A549 (cell line): ENCODE results near the gene POLR2L. TPM values are rescaled to one million over a fixed set of nuclear protein-coding genes. Genes with fewer than 3 reads are reported as not detected.

ENCODE experiments used
- ATAC-seq, 2 experiments: fragments of 200-7000 bp in 1 of 2; fragments of >200 bp in 1 of 2; cut with Nextera tagmentation in 1 of 2; cut with Tn5 transposase in 1 of 2; 3 replicates each; pipeline versions ENCODE4 v1.8.0 to v1.9.1; 2018 to 2020; ENCODE audit warnings: mild to moderate bottlenecking in 1 of 2, moderate library complexity in 1 of 2
- CTCF ChIA-PET: fragments of 300-600 bp; sonication (Branson Sonifier 250); formaldehyde crosslinking; extraction: SDS; loops from one replicate; lab custom pipeline; 2021; ENCODE audit warnings: antibody characterized with exemption, inconsistent platforms; lab: Yijun Ruan, JAX
- POLR2A ChIA-PET: fragments of 350-600 bp; formaldehyde crosslinking; extraction: SDS; loops from one replicate; lab custom pipeline; 2021; ENCODE audit warnings: antibody characterized with exemption, inconsistent platforms; lab: Yijun Ruan, JAX
- DNase-seq, 2 experiments: peaks; one replicate each; pipeline versions ENCODE4 v3.0.0 to v3.0.0-alpha.2; 2011 to 2016; ENCODE audit warnings: low read depth in 1 of 2, low spot score in 1 of 2
- FAIRE-seq: peaks from 2 replicates; lab custom pipeline; 2011; peaks lifted over from hg19 to GRCh38; lab: Jason Lieb, UNC
- H3K27ac ChIP-seq, 2 experiments: fragments of >200 bp; sonication (Bioruptor Twin); formaldehyde crosslinking; 3 replicates each; pipeline ENCODE4 v1.5.1; 2016 to 2017
- H3K4me1 ChIP-seq: fragments of >200 bp; sonication (Bioruptor Twin); formaldehyde crosslinking; 3 replicates; pipeline ENCODE4 v1.6.1; 2016
- H3K4me2 ChIP-seq: fragments of >200 bp; sonication (Bioruptor Twin); formaldehyde crosslinking; 3 replicates; pipeline ENCODE4 v1.6.1; 2016
- H3K4me3 ChIP-seq: fragments of >200 bp; sonication (Bioruptor Twin); formaldehyde crosslinking; 3 replicates; pipeline ENCODE4 v1.5.1; 2016
- H3K9me3 ChIP-seq: fragments of >200 bp; sonication (Bioruptor Twin); formaldehyde crosslinking; 3 replicates; pipeline ENCODE4 v1.6.1; 2016
- BHLHE40 ChIP-seq: IDR thresholded peaks from 2 replicates; pipeline ENCODE4 v1.6.1; 2012; ENCODE audit warnings: low read depth, low read length, inconsistent platforms
- CBX2 ChIP-seq: fragments of 200-600 bp; sonication (generic); IDR thresholded peaks from 2 replicates; pipeline ENCODE4 v1.6.1; 2016; ENCODE audit warnings: low read depth, mild to moderate bottlenecking, borderline replicate concordance
- EHF ChIP-seq: fragments of 250-450 bp; sonication (Bioruptor Pico); IDR thresholded peaks from 2 replicates; pipeline ENCODE4 v1.5.0; 2020; ENCODE audit warnings: mild to moderate bottlenecking
- EP300 ChIP-seq, 2 experiments: fragments of >200 bp; sonication (Bioruptor Twin); formaldehyde crosslinking; IDR thresholded peaks; 2 replicates in 1 of 2; 3 replicates in 1 of 2; pipeline ENCODE4 v1.6.1; 2016 to 2017
- FOSL2 ChIP-seq, 2 experiments: fragments of 450-650 bp in 1 of 2; fragments of >200 bp in 1 of 2; sonication (Bioruptor Twin) in 1 of 2; formaldehyde crosslinking; IDR thresholded peaks; 2 replicates each; pipeline versions ENCODE4 v1.5.0 to v1.6.1; 2016 to 2020; ENCODE audit warnings: mild to moderate bottlenecking in 1 of 2, moderate library complexity in 1 of 2
- GATA3 ChIP-seq: IDR thresholded peaks from 2 replicates; pipeline ENCODE4 v1.6.1; 2012; ENCODE audit warnings: borderline replicate concordance
- HDAC2 ChIP-seq: fragments of 200-600 bp; sonication (generic); IDR thresholded peaks from 2 replicates; pipeline ENCODE4 v1.6.1; 2016
- HOXA7 ChIP-seq: fragments of 250-450 bp; sonication (Bioruptor Pico); IDR thresholded peaks from 2 replicates; pipeline ENCODE4 v1.5.0; 2020; ENCODE audit warnings: mild to moderate bottlenecking, moderate library complexity
- HOXB13 ChIP-seq: fragments of 250-450 bp; sonication (Bioruptor Pico); IDR thresholded peaks from 2 replicates; pipeline ENCODE4 v1.5.0; 2020; ENCODE audit warnings: low read depth, mild to moderate bottlenecking, moderate library complexity
- HOXB5 ChIP-seq: fragments of 250-450 bp; sonication (Bioruptor Pico); IDR thresholded peaks from 2 replicates; pipeline ENCODE4 v1.5.0; 2020; ENCODE audit warnings: mild to moderate bottlenecking, moderate library complexity
- JUN ChIP-seq, 2 experiments: fragments of >200 bp; sonication (Bioruptor Twin); formaldehyde crosslinking; IDR thresholded peaks; 2 replicates in 1 of 2; 3 replicates in 1 of 2; pipeline ENCODE4 v1.6.1; 2016 to 2017
- JUNB ChIP-seq: fragments of >200 bp; sonication (Bioruptor Twin); formaldehyde crosslinking; IDR thresholded peaks from 2 replicates; pipeline ENCODE4 v1.6.1; 2016
- NR3C1 ChIP-seq: fragments of >200 bp; sonication (Bioruptor Twin); formaldehyde crosslinking; IDR thresholded peaks from 3 replicates; pipeline ENCODE4 v1.6.1; 2017
- SREBF2 ChIP-seq: fragments of 450-650 bp; IDR thresholded peaks from 2 replicates; pipeline ENCODE4 v1.6.1; 2014; ENCODE audit warnings: mild to moderate bottlenecking, moderate library complexity
- TP53 ChIP-seq: fragments of 250-450 bp; sonication (Bioruptor Pico); IDR thresholded peaks from 2 replicates; pipeline ENCODE4 v1.5.0; 2021; ENCODE audit warnings: mild to moderate bottlenecking, moderate library complexity
- ZFP36 ChIP-seq: fragments of 450-650 bp; IDR thresholded peaks from 2 replicates; pipeline ENCODE4 v1.6.1; 2014; ENCODE audit warnings: borderline replicate concordance; ENCODE audit not compliant: partially characterized antibody
- ZNF302 ChIP-seq: fragments of 250-450 bp; sonication (Bioruptor Pico); IDR thresholded peaks from 2 replicates; pipeline ENCODE4 v1.9.0; 2021; ENCODE audit warnings: inconsistent platforms, mild to moderate bottlenecking, moderate library complexity
- ZSCAN20 ChIP-seq: fragments of 250-450 bp; sonication (Bioruptor Pico); IDR thresholded peaks from 2 replicates; pipeline ENCODE4 v1.8.0; 2022; ENCODE audit warnings: mild to moderate bottlenecking, moderate library complexity
- WGBS: methylation state at CpG from one replicate; pipeline ENCODE4 v1.1.6; 2017; ENCODE audit errors: missing lambda C conversion rate; 5-methylcytosine and 5-hydroxymethylcytosine counted together
- polyA plus RNA-seq, 4 experiments: library from polyadenylated mRNA; depleted of rRNA in 3 of 4; stranded (reverse); fragments of >200 nt; fragmentation: RNase III in 1 of 4; extraction: RNeasy Plus Mini Kit Qiagen cat#74134 plus additional on column Dnase treatment in 1 of 4; gene quantifications; 2 replicates in 3 of 4; 3 replicates in 1 of 4; pipeline ENCODE4 v1.2.3, GENCODE V29; 2011 to 2017
- TF ChIP-seq, protein P1 (sequence below): fragments of 150-350 bp; IDR thresholded peaks from 2 replicates; pipeline ENCODE4 v1.6.1; 2014; ENCODE audit warnings: low read depth, mild to moderate bottlenecking, low read length
- TF ChIP-seq, protein P2 (sequence below): fragments of 250-450 bp; sonication (Bioruptor Pico); IDR thresholded peaks from 2 replicates; pipeline ENCODE4 v1.5.0; 2020; ENCODE audit warnings: low read depth, mild to moderate bottlenecking, moderate library complexity
- TF ChIP-seq, protein P3 (sequence below): IDR thresholded peaks from 2 replicates; pipeline ENCODE4 v1.6.1; 2012
- TF ChIP-seq, protein P4 (sequence below): IDR thresholded peaks from 2 replicates; pipeline ENCODE4 v1.6.1; 2012; ENCODE audit warnings: low read depth, borderline replicate concordance

The POLR2L gene
- polyA plus RNA-seq, 2 of the 4 experiments (the other 2 are of a cell fraction), result 140 to 773 TPM

DNA sequence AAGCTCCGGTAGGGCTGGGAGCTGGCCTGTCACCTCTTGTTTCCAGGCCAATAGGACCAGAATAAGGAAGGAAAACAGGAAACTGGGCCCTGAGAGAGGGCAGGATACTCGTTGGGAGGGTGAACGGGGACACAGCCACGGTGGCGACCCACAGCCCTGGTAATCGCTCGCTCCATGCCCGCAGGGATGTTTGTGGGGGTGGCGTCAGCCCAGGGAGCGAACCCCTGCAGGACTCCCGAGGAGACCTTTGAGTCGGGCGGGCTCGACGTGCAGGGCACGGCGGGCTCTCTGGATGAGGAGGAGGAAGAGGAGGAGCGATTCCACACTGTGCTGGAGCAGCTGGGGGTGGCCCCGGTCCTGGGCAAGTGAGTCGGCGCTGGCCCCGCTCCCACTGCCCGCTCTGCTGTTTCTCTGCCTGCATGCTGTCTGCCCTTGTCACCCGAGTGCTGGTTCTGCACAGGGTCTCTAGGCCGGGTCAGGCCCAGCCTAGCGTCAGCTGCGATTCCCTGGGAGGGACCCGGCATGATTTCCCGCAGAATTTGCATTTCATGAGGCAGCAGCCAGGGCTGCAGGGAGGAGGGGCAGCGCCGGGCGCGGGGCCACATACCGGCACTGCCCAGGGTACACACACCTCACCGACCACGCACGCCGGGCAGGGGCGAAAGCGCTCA lies 13.0 kb downstream of the POLR2L start:
- ATAC-seq, result no peak
- POLR2A ChIA-PET, result interaction anchor here (1.0 to 3.5 kb wide), 2 partner anchors 10 to 14 kb away, joined by 3 to 26 read pairs; partner anchors contain the start of genes PNPLA2 and TSPAN4
- no peaks in the 10 kb centered on the region for H3K9me3 ChIP-seq
- TF ChIP-seq ZSCAN20 (CRISPR knock-in tag) (no peak), FOSL2 (IDR thresholded peaks at IDR 0.05) (no peak), FOSL2 (CRISPR knock-in tag; IDR thresholded peaks at IDR 0.05) (no peak), HOXB5 (CRISPR knock-in tag) (no peak), TP53 (CRISPR knock-in tag) (no peak), HOXA7 (no peak), HOXB13 (CRISPR knock-in tag) (no peak), JUN (IDR thresholded peaks at IDR 0.05) (no peak), CBX2 (no peak), JUNB (no peak), EP300 (IDR thresholded peaks at IDR 0.05) (no peak), EHF (CRISPR knock-in tag) (no peak), ZNF302 (CRISPR knock-in tag) (no peak)
- TF ChIP-seq, protein P1, sequence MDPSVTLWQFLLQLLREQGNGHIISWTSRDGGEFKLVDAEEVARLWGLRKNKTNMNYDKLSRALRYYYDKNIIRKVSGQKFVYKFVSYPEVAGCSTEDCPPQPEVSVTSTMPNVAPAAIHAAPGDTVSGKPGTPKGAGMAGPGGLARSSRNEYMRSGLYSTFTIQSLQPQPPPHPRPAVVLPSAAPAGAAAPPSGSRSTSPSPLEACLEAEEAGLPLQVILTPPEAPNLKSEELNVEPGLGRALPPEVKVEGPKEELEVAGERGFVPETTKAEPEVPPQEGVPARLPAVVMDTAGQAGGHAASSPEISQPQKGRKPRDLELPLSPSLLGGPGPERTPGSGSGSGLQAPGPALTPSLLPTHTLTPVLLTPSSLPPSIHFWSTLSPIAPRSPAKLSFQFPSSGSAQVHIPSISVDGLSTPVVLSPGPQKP, result no peak
- TF ChIP-seq, protein P2, sequence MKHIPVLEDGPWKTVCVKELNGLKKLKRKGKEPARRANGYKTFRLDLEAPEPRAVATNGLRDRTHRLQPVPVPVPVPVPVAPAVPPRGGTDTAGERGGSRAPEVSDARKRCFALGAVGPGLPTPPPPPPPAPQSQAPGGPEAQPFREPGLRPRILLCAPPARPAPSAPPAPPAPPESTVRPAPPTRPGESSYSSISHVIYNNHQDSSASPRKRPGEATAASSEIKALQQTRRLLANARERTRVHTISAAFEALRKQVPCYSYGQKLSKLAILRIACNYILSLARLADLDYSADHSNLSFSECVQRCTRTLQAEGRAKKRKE, result no peak
- TF ChIP-seq, protein P3, sequence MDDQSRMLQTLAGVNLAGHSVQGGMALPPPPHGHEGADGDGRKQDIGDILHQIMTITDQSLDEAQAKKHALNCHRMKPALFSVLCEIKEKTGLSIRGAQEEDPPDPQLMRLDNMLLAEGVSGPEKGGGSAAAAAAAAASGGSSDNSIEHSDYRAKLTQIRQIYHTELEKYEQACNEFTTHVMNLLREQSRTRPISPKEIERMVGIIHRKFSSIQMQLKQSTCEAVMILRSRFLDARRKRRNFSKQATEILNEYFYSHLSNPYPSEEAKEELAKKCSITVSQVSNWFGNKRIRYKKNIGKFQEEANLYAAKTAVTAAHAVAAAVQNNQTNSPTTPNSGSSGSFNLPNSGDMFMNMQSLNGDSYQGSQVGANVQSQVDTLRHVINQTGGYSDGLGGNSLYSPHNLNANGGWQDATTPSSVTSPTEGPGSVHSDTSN, result no peak
- TF ChIP-seq, all 56 proteins: peak for 0
- DNase-seq (no peak), FAIRE-seq (no peak)
- H3K27ac ChIP-seq, result no peak overlapping the region; a peak in 1 of 6 replicates
- WGBS, result 93% methylated on average over 37 of the region's 40 CpGs
- H3K4me3 ChIP-seq, result no peak overlapping the region
- CTCF ChIA-PET, result interaction anchor here (1.1 to 1.7 kb wide), 3 partner anchors 10 to 15 kb away, joined by 3 to 5 read pairs (median 4); partner anchors contain the start of gene PNPLA2
- no peak overlapping the region for H3K4me2 ChIP-seq
- peaks cover 56% of the 10 kb centered on the region for H3K4me1 ChIP-seq

DNA sequence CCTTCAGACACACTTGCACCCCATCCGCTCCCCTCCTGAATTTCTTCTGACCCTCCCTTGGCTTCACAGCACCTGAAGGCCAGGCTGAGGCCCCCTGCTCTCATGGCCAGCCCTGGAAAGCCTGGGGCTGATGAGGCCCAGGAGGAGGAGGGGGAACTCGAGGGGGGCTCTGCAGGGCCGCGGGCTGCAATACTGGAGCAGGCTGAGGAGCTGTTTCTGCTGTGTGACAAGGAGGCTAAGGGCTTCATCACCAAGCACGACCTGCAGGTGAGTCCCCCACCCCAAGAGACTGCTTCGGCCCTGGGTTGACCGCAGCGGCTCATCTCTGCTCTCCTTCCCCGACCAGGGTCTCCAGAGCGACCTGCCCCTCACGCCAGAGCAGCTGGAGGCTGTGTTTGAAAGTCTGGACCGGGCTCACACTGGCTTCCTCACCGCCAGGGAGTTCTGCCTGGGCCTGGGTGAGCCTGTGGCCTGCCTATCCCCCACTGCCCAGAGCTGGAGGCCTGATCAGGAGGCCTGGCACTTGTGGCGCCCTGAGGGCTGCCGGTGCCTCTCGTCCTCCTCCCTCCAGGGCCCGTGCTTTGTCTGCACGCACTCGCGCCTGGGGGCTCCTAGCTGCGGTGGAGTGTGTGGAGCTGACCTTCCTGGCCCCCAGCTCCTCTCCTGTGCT lies 13.7 kb downstream of the POLR2L start:
- ATAC-seq (no peak), DNase-seq (no peak), FAIRE-seq (no peak)
- peaks cover 55% of the 10 kb centered on the region for H3K4me1 ChIP-seq
- 78% methylated on average over 16 of the region's 21 CpGs for WGBS
- H3K4me2 ChIP-seq, result no peak overlapping the region
- H3K4me3 ChIP-seq, result no peak overlapping the region
- ChIA-PET POLR2A (interaction anchor here (3.5 kb wide), 1 partner anchor 9 kb away, joined by 26 read pairs; the partner anchor contains the start of gene PNPLA2), CTCF (interaction anchor here (1.1 to 1.7 kb wide), 4 partner anchors 9 to 15 kb away, joined by 3 to 5 read pairs (median 4); partner anchors contain the start of gene PNPLA2)
- no peak for TF ChIP-seq NR3C1
- TF ChIP-seq SREBF2, result no peak
- TF ChIP-seq HOXB13 (CRISPR knock-in tag), result no peak
- TF ChIP-seq ZFP36, result no peak
- no peak for TF ChIP-seq GATA3
- TF ChIP-seq HDAC2, result no peak
- TF ChIP-seq FOSL2 (IDR thresholded peaks at IDR 0.05), result no peak
- no peak for TF ChIP-seq FOSL2 (CRISPR knock-in tag; IDR thresholded peaks at IDR 0.05)
- TF ChIP-seq, protein P3, result no peak
- no peak for TF ChIP-seq JUN (IDR thresholded peaks at IDR 0.05)
- TF ChIP-seq, protein P4, sequence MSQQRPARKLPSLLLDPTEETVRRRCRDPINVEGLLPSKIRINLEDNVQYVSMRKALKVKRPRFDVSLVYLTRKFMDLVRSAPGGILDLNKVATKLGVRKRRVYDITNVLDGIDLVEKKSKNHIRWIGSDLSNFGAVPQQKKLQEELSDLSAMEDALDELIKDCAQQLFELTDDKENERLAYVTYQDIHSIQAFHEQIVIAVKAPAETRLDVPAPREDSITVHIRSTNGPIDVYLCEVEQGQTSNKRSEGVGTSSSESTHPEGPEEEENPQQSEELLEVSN, result no peak
- no peak for TF ChIP-seq BHLHE40
- peak overlapping the region in 1 of 2 experiments; percentile 88; a peak in 1 of 6 replicates for H3K27ac ChIP-seq
- H3K9me3 ChIP-seq, result no peaks in the 10 kb centered on the region
